Effector CD4-positive, alpha-beta T cell (primary cell): Measurements from ENCODE around the gene TEAD1.

Source experiments
- DNase-seq: peaks from one replicate; pipeline ENCODE4 v3.0.0-alpha.2; 2020

TEAD1 gene

DNA sequence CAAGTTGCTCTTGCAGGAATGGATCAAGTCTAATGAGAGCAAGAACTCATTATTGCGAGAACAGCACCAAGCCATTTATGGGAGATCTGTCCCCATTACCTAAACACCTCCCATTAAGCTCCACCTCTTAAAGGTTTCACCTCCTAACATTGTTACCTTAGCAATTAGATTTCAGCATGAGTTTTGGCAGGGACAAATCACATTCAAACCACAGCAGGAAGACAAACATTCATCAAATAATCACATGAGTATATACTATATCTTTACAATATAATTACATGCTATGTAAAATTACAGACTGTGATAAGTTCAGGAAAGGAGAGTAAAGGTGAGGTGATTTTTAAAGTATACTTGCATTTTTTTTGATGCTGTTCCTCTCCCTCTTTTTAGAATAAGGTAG lies 6.6 kb upstream of the TEAD1 start:
- DNase-seq = no peak

DNA sequence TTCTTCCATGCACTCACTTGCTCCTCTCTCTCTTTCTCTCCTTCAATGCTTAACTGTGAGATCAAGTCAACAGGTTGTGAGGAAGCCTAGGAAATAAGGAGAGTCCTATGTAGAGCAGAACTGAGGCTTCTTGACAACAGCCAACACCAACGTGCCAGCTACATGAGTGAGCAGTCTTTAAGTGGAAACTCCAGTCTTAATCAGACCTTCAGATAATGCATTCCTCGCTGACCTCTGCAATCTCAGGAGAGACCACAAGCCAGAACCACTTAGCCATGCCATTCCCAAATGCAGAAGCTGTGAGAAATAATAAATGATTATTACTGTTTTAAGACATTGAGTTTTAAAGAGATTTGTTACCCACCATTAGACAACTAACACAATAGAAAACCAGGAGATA lies 6.1 kb upstream of the TEAD1 start:
- DNase-seq = no peak

DNA sequence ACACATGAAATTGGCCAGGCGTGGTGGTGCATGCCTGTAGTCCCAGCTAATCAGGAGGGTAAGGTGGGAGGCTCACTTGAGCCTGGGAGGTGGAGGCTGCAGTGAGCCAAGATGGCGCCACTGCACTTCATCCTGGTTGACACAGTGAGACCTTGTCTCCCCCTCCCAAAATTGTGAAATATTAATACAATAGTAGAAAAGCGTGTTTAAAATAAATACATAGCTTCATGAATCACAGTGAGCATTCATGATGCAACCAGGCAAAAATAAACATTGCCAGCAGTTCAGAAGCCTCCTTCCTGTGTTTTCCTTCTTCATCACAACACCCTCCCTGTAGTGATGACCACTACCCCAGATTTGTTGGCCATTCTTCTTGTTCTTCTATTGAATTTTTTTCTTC lies 4.3 kb upstream of the TEAD1 start:
- no peak for DNase-seq

DNA sequence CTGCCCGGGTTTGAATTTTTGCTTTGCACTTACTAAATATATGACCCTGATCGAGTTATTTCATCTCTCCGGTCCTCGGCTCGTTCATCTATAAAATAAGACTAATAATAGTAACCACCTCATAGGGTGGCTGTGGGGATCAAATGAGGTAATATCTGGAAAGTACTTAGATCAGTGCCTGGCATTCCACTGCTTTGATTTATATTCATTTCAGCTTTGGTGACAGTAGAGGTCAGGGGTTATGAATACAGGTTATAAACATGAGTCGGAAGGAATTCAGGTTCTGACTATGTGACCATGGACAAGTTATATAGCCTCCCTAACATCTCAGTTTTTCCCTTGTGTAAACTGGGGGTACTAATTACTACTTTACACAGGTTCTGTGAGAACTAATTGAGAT lies 2.9 kb upstream of the TEAD1 start:
- no peak for DNase-seq

DNA sequence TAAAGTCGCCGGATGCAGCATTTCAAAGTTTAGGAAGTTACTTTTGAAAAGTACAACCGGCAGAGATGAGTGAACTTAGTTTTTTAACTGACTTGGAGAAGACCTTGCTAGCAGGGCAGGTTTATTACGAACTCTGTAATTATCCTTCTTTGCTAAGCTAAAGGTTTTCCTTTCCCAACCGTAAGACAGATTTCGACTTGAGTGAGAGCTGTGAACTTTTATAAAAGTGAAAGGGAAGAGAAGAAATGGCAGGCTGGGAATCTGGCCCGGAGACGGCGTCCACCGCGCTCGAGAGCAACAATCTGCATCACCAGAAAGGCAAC lies 659 bp upstream of the TEAD1 start:
- DNase-seq = no peak

DNA sequence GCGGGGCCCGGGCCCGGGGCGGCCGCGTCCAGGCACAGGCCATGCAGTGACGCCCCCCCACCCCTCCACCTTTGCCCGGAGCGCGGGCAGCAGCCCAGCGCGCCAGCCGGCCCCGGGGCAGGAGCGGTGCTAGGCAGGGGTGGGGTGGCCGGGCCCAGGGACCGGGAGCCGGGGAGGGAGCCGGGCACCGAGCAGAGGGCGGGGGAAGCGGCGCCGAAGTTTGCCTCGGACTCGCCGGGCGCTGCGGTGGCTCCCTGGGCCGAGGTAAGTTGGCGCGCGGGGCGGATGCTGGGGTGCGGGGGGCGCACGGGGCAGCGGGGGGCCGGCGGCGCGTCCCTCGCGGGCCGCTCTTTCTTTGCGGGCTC lies 332 bp downstream of the TEAD1 start:
- no peak for DNase-seq

DNA sequence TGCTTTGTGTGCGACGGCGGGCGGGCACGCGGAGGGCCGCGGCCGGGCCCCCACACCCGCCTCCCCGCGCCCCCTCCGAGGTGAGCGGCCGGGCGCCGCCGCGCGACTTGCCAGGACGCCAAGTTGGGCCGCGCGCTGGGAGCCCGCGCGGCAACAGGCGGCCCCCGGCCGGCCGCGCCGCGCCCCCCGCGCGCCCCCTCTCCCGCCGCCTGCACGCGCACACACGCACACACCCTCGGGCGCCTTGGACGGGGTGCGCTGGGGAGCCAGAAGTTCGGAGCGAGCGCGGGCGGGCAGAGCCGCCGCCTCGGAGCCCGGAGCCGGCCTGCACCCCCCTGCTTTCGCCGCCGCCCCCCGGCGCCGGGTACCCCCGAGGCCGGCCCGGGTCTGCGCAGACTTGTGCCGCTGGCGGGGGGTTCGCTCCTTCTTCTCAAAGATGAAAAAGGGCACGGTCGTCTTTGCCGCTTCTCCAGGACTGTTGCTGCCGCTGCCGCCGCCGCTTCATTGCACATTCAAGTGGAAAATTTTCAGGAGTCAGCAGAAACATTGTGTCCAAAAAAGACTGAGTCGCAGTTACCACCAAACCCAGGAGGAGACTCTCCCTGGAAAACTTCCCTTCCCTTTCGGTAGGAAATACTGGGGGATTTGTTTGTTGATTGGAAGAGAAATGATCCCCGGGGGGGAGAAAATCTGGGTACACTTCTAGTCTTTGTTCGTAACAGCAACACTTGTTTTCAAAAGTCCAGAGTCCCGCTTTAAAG lies 895 bp downstream of the TEAD1 start:
- no peak for DNase-seq

DNA sequence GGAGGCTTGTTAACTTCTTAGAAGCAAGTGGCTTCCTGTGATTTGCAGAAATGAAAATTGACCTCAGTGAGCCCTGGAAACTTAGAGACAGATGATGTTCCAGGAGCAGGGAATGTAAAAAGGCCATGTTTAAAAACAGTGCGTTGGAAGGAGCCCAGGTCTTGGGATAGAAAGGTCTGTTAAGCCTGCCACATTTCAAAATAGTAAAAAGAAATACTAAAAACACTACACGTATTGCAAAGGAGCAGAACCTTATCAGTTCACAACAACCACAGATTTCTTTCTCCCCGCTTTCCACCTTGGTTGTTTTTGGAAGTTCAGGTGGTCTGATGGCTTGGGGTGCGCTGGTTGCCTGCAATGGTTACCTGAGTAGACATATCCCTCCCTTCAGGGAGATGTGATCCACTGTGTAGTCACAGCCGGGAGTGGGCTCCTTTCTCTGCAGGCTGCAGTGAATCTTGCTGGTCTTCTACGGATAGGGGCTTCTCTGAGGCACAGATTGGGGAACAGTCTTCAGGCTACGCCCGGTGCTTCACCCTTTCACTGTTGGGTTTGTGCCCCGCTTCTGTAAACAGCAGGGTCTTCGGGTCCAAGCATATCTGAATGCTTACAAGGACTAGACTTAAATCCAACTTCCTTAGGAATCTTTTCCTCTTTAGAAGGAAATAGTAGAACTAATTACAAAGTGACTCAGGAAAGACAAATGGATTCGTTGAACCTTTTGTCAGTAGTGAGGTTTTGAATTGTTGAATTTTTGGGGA lies 1.9 kb downstream of the TEAD1 start:
- DNase-seq = no peak

DNA sequence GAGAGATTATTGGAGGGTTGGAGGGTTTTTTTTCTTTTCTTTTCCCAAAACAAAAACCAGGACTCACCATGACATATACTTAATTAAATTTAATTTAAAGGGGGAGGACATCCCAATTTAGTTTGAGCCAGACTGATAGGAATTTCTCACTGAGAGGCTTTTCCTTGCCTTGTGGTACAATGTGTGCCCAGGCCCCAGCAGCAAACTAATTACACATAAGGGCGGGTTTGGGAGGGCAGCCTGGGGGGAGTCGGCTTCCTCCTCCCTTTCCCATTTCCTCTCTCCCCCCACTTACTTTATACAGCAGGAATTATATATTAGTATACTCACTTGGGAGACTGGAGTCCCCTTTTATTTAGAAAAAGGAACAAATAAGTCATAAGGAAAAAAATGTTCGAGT lies 2.9 kb downstream of the TEAD1 start:
- no peak for DNase-seq

DNA sequence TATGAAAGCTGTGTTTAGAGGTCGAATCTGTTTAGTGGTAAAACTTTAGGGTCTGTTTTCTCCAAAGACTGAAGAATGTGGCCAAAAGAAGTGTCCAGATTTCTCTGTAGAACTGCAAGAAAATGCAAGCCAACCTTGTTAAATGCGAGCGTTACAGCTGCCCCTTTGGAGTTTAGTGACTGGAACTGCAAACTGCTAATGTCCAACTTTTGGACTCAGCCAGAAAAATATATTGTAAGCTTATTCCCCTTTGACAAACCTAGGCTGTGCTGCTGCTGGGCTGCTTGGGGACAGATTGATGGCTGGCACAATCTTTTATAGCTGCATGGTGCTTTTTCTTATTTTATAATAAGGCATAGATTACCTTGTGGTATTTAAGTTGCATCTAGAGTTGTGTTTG lies 3.9 kb downstream of the TEAD1 start:
- no peak for DNase-seq

DNA sequence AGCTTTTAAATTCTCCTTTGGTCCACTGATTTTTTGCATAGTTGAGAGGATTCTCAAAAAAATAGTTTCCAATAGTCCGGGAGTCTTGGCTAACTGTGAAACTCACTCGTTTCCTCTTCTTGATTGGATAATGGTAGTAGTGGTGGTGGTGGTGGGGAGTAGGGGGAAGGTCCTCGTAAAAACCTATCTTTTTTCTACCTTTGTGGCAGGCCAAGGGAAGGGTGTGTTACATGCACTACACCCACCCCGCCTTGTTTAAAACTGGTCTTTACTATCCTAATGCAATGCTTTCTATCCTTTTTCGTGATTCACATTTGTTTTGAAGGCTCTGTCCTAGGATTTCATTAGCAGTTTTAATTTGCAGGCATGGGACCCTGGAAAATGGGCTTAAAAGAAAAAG lies 4.8 kb downstream of the TEAD1 start:
- DNase-seq = no peak

DNA sequence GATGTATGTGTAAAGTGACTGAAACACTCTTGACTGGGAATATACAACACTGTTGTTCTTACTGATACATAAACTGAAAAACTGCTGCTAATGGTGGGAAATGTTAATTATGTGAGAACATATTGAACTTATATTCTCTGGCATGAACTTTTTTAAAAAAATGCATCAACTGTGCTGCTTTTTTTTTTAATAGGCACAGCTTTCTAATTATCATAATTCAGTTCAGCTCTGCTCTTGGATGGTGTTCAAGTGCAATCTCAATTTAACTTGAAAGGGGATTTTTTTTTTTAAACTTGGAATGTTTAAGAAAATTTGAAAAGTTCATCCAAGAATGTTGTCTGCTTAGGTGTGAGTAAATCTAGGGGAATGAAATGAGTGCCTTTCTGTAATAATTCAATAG lies 5.2 kb downstream of the TEAD1 start:
- DNase-seq = no peak

DNA sequence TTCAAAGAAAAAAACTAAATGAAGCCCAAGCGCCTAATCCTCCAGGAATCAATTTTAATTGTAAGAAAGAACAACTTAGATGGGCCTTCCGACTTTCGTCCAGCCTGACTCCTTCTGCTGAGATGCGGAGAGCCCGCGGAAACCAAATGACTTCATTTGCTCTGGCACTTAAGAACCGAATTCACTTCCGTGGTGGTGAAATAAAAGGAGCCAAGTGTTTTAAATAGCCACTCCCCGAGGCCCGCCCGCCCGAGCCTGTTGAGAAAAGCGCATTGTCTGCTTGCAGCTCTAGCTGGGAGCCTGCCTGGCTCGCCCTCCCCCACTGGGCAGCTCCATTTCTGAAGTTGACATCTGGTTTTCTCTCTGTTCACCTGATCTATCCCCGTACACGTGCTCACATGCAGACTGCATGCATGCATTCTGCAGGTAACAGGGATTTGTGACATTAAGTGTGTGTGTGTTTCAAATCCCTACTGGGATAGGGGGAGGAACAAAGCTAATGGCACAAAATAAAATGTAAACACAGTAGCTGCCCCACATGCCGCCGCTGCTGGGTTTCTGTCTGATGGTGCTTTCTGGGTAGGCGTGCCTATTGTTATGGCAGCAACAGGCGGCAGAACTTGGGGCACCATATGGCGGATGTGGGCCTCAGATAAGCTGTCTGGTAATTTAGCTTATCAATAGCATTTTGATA lies 6.2 kb downstream of the TEAD1 start:
- no peak for DNase-seq

DNA sequence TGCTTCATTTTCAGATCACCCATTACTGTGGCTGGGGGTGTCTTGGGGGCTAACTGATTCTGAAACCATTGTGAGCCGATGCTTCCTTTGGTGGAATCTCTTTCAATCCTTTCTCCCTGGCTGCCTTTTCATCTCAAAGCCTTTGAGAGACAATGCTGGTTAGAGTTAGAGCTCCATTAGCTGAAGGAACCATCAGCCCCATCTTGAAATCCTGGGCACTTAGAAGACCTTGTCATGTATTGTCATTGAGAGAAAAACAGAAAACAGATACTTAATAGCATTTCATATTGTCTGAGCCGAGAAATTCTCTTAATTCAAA lies 6.7 kb downstream of the TEAD1 start:
- no peak for DNase-seq

DNA sequence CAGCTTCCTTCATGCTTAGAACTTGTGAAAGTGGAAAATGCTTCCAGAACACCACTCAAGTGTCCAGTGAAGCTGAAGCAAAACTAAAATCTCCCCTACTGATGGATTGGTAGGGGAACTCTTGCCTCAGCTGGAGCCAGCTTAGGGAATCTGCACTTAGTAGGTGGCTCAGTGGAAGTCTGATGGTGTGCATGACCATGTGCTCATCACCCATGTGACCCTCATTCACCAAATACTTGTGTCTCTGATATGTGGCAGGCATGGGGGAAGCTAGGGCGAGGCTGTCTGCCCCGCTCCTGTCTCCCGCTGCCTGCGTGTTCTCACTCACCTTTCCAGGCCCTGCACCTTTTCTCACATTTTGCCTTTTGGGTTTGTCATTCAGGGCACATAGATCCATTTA lies 7.2 kb downstream of the TEAD1 start:
- no peak for DNase-seq

DNA sequence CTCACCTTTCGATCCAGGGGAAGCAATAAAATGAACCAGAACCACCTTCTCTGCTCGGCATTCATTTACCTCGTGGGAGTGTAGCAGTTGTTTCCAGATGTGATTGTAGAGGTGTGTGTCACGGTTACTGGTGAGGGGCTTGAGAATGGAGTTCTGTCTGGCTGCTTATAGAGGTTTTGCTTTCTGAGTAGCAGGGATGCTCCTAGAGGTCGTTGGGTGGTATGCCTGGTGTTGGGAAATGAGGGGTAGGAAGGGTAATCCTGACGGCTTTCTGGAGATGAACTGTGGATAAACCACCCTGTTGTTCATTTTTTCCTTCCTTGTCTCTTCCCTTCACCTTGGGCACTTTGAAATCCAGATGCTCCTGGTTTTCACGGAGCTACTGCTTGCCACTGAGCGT lies 8.1 kb downstream of the TEAD1 start:
- no peak for DNase-seq

DNA sequence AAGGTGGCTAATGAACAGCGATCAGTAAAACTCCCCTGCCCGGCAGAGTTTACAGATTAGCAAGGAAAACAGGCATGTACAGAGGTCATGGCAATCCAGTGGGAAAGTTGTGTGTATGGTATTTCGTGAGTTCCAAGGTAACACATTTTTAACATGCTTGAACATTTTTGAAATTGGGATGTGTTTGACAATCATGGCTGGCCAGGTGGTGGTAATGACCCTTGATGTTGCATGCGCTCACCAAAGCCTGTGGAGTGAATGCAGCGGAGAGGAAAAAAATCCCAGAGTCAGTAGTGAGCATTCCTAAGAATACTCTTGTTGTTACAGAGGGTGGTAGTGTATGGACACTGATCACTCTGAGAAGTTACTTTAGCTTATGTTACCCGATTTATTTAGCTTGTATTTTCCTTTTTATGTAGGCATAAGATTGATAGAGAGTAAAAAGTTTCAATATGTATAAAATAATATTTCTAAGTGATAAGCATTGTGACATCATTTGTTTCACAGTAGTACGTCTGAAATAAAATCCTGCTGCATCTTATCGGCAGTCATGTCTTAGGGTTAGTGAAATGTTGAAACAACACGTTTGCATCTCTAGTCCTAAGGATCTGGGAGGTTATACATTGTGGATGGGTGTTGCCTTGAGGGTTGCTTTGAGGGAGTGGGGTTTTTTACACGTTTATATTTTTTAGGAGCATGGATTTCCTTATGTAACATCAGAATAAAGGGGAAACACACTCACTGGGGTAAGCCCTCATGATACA lies 8.7 kb downstream of the TEAD1 start:
- no peak for DNase-seq

DNA sequence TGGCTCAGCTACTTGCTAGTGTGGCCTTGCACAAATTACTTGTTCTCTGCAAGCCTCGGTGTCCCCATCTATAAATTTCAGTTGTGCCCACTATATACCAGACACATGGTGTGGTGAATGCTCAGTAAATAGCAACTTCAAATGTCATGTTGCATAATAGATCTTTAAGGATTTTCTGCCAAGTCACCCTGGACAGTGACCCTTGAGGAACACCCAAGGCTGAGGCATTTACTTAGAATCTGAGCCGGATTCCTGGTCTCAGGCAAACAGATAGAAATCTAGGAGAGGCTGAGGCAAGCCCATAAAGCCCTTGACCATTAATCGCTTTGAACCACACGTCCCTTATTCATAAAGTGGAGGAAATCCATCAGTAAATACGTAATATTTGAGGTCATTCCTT lies 9.7 kb downstream of the TEAD1 start:
- DNase-seq = no peak

DNA sequence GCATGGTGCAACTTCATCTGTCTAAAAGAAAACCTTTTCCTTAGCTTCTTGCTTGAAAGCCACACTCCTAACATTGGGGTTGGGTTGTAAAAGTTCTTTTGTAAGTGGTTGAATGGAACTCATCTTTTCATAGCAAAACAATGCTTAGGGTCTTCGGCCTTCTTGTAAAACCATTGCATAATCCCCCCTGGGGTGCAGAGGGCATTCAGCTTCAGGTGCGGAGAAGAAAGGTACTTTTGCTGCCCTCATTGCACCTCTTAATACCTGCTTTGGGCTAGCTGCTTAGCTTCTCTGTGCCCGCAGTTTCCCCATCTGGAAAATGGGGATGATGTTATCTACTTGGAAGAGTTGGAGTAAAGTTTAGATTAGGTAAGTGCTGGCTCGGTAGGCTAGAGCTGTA lies 10.1 kb downstream of the TEAD1 start:
- no peak for DNase-seq

DNA sequence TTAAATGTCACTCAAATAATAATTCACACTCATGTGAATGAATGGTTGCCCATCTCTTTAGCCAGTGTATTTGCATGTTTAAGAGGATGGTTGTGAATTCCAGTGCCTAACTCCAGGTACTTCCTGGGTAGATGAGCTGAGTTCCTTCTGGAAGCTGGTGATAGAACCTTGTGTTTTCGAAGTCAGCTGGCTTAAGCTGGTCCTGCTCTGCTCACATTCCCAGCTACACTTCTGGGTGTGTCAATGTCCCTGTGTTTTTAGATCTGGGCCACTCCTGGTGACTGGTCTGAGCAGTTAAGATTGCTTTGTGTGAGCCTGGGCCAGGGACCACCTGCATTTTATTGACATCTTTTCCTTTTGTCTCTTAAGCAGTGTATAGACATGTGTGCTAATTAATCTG lies 10.6 kb downstream of the TEAD1 start:
- no peak for DNase-seq

DNA sequence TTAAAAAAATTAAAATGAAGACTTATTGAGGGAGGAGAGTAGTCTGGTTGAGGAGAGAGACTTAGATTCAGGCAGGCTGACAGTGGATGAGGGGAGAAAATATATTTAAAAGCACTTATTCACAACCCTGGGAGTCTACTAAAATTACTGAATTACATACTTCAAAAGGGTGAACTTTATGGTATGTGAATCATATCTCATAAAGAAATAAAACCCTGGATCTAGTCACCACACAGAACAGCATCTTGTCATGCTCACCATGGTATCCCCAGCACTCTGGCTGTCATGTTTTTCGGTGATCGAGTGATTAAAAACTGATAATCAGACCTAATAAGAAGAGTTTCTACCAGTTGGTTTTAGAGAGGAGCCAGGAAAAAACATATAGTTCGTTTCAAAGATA lies 11.0 kb downstream of the TEAD1 start:
- DNase-seq = no peak

DNA sequence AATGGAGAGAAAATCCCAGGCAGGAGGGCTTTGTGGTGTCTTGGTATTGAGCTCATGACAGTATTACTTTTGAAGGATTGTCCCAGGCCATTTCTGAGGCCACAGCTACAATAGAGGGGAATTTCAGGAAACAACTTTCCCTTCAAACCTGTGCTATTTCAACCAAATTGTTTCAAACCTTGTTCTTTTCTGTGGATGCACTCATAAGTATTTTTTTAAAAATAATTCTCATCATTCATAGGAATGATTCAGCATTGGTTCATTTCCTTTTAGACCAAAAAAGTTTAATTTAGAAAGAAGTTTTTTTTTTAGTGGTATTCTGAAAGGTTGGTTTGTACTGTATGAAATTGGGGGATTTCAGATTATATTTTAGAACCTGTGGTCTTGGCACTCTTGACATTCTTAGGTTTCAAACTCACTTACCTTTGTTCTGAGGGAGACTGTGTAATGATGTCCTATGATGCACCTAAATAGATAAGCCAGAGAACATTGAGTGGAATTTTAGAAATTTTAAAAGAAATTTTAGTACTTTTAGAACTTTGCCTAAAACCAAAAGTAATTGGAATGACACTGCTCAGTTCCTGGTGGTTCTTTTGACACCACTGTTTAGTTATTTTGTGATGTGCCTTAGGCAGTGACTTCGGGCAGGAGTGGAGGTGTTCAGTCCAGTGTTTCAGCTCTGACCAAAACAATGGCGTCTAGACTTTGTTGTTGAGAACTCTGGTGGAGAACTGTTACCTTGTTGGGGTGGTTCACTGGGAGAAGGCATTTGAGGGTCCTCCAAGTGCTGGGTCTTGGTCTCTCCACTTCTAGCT lies 12.2 kb downstream of the TEAD1 start:
- DNase-seq = no peak

DNA sequence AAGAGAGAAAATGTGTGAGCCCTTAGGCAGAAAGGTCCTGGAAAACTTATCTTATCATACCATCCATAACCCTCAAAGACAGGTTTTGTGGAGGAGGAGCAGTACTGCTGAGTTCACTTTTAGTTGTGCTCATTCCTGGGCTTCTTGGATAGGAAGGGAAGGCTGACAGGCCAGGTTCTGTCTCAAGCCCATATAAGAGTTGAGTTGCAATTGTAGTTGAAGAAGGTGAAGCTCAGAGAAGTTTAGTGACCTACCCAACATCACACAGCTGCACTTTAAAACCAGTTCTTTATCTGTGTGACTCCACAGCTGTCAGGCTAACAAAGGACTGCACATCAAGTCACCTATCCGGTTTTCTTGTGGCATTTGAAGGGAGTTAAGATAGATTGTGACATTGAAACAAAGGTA lies 13.0 kb downstream of the TEAD1 start:
- DNase-seq = no peak
